ENCODE data around the gene TMC3. TPM values are rescaled to one million over a fixed set of nuclear protein-coding genes. Genes with fewer than 3 reads are reported as not detected.
A peak's percentile ranks its signal among the peaks of the same experiment; 100 is the strongest.

The TMC3 gene
- polyA plus RNA-seq, 1 of the 3 experiments (the other 2 are of a cell fraction), result not detected

DNA sequence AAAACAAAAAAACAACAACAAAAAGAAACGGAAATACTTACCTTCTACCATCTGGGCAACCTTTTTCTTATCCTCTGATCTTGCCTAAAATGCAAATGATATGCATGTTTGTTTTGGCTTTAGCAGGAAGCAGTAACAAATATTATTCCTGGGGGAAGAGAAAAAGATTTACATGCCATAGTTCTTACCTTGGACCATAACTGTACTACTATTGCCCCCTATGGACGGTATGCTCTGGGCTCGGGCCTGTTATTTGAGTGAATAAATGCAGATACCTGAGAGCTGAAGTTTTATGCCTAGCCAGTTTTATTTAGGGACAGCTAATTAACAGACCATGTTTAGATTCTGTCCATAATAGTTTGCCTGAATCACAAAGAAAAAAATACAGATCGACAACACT lies 37.4 kb downstream of the TMC3 start:
- H3K36me3 ChIP-seq (replicated peaks in 1 of 2; ENCODE audit: control insufficient read depth in 1 of 2, insufficient read depth in 2 of 2, low read length in 1 of 2), result no peaks in the 10 kb centered on the region
- no peak overlapping the region for H3K4me2 ChIP-seq
- H3K27ac ChIP-seq (ENCODE audit: low read depth in 2 of 2, low read length in 1 of 2), result no peak overlapping the region
- 81% methylated on average over 4 of the region's 4 CpGs for WGBS (ENCODE audit: low lambda C conversion rate)
- no peak overlapping the region for H2AFZ ChIP-seq (ENCODE audit: low read depth)
- peaks cover 12% of the 10 kb centered on the region for H3F3A ChIP-seq (replicated peaks; ENCODE audit: insufficient read depth)
- no peaks in the 10 kb centered on the region for H3K79me2 ChIP-seq (ENCODE audit: insufficient read depth)
- H3K9ac ChIP-seq, result no peak overlapping the region
- H3K4me1 ChIP-seq (ENCODE audit: control insufficient read depth in 1 of 2, insufficient read depth in 2 of 2, low read depth in 1 of 2, low read length in 1 of 2), result peaks cover 0 to 12% of the 10 kb centered on the region in 2 experiments; a peak in 2 of 4 replicates
- H3K9me3 ChIP-seq, result no peaks in the 10 kb centered on the region
- TF ChIP-seq SIN3A (IDR thresholded peaks at IDR 0.05; ENCODE audit: borderline replicate concordance, low read depth, low read length) (no peak), CTCF (IDR thresholded peaks at IDR 0.05) (peak; percentile 55)
- no peaks in the 10 kb centered on the region for H3K27me3 ChIP-seq (ENCODE audit: insufficient read depth)
- CTCF ChIA-PET, result interaction anchor here (1.0 to 1.2 kb wide), 2 partner anchors 9 to 12 kb away, joined by 4 read pairs; no protein-coding TSS in a partner anchor
- no peak overlapping the region for H3K4me3 ChIP-seq (ENCODE audit: low read depth in 2 of 2, low read length in 1 of 2)
- POLR2A ChIA-PET, result no interaction called here
- 0 out of 2 replicates have a peak, but pooled peaks cover 9% of the 10 kb centered on the region for H4K20me1 ChIP-seq (ENCODE audit: insufficient read depth)
- DNase-seq, result no peak
- no peaks in the 10 kb centered on the region for H3K9me2 ChIP-seq

- DNase-seq, result no peak
- Histone ChIP-seq H3K9me3 (no peaks in the 10 kb centered on the region), H4K20me1 (ENCODE audit: insufficient read depth) (0 out of 2 replicates have a peak, but pooled peaks cover 9% of the 10 kb centered on the region), H3K4me2 (no peak overlapping the region), H3K4me1 (ENCODE audit: control insufficient read depth in 1 of 2, insufficient read depth in 2 of 2, low read depth in 1 of 2, low read length in 1 of 2) (peaks cover 0 to 12% of the 10 kb centered on the region in 2 experiments; a peak in 2 of 4 replicates), H3K4me3 (ENCODE audit: low read depth in 2 of 2, low read length in 1 of 2) (no peak overlapping the region), H3K36me3 (replicated peaks in 1 of 2; ENCODE audit: control insufficient read depth in 1 of 2, insufficient read depth in 2 of 2, low read length in 1 of 2) (no peaks in the 10 kb centered on the region), H2AFZ (ENCODE audit: low read depth) (no peak overlapping the region), H3K27me3 (ENCODE audit: insufficient read depth) (no peaks in the 10 kb centered on the region), H3F3A (replicated peaks; ENCODE audit: insufficient read depth) (peaks cover 12% of the 10 kb centered on the region), H3K27ac (ENCODE audit: low read depth in 2 of 2, low read length in 1 of 2) (no peak overlapping the region), H3K79me2 (ENCODE audit: insufficient read depth) (no peaks in the 10 kb centered on the region), H3K9ac (no peak overlapping the region), H3K9me2 (no peaks in the 10 kb centered on the region)
- TF ChIP-seq EZH2phosphoT487 (IDR thresholded peaks at IDR 0.05; ENCODE audit: borderline replicate concordance, low read depth), result no peak
- TF ChIP-seq RCOR1 (IDR thresholded peaks at IDR 0.05; ENCODE audit: low read length), result no peak
- TF ChIP-seq, protein P1, sequence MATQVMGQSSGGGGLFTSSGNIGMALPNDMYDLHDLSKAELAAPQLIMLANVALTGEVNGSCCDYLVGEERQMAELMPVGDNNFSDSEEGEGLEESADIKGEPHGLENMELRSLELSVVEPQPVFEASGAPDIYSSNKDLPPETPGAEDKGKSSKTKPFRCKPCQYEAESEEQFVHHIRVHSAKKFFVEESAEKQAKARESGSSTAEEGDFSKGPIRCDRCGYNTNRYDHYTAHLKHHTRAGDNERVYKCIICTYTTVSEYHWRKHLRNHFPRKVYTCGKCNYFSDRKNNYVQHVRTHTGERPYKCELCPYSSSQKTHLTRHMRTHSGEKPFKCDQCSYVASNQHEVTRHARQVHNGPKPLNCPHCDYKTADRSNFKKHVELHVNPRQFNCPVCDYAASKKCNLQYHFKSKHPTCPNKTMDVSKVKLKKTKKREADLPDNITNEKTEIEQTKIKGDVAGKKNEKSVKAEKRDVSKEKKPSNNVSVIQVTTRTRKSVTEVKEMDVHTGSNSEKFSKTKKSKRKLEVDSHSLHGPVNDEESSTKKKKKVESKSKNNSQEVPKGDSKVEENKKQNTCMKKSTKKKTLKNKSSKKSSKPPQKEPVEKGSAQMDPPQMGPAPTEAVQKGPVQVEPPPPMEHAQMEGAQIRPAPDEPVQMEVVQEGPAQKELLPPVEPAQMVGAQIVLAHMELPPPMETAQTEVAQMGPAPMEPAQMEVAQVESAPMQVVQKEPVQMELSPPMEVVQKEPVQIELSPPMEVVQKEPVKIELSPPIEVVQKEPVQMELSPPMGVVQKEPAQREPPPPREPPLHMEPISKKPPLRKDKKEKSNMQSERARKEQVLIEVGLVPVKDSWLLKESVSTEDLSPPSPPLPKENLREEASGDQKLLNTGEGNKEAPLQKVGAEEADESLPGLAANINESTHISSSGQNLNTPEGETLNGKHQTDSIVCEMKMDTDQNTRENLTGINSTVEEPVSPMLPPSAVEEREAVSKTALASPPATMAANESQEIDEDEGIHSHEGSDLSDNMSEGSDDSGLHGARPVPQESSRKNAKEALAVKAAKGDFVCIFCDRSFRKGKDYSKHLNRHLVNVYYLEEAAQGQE (IDR thresholded peaks at IDR 0.05; ENCODE audit: low read depth, low read length), result no peak
- no peak for TF ChIP-seq IRF3 (IDR thresholded peaks at IDR 0.05; ENCODE audit: low read depth, low read length)
- no peak for TF ChIP-seq USF1 (IDR thresholded peaks at IDR 0.05; ENCODE audit: borderline replicate concordance, low read depth)
- no peak for TF ChIP-seq NRF1 (IDR thresholded peaks at IDR 0.05; ENCODE audit: low read depth, low read length)
- TF ChIP-seq CTCF (IDR thresholded peaks at IDR 0.05), result no peak
- TF ChIP-seq FOXM1 (IDR thresholded peaks at IDR 0.05; ENCODE audit: low read depth), result no peak
- no peak for TF ChIP-seq TCF12 (IDR thresholded peaks at IDR 0.05)
- TF ChIP-seq RAD21 (IDR thresholded peaks at IDR 0.05; ENCODE audit: low read length), result no peak
- TF ChIP-seq TAF1 (IDR thresholded peaks at IDR 0.05; ENCODE audit: borderline replicate concordance, low read depth, low read length), result no peak
- no peak for TF ChIP-seq YY1 (IDR thresholded peaks at IDR 0.05; ENCODE audit: low read depth)
- TF ChIP-seq GABPA (IDR thresholded peaks at IDR 0.05; ENCODE audit: low read depth), result no peak
- TF ChIP-seq POLR2AphosphoS5 (IDR thresholded peaks at IDR 0.05; ENCODE audit: low read depth, low read length), result no peak
- ChIA-PET CTCF (interaction anchor here (1.6 kb wide), 1 partner anchor 60 kb away, joined by 6 read pairs; no protein-coding TSS in a partner anchor), POLR2A (interaction anchor here (1.0 kb wide), 1 partner anchor 12 kb away, joined by 3 read pairs; the partner anchor contains the start of gene STARD5)
- WGBS (ENCODE audit: low lambda C conversion rate), result 94% methylated on average over 4 of the region's 4 CpGs
Measured at GRCh38 chr15:81335631-81336030, 38.4 kb downstream of the TMC3 start.
